Spinal cord (tissue), 10 donors: ENCODE measurements around the gene BABAM1. TPM values are rescaled to one million over a fixed set of nuclear protein-coding genes. Genes with fewer than 3 reads are reported as not detected.

ENCODE experiments used
- DNase-seq, 6 donors: peaks; one replicate each; pipeline versions ENCODE4 v3.0.0 to v3.0.0-alpha.2; 2013 to 2015; ENCODE audit warnings: low spot score in 6 of 6, low read depth in 4 of 6
- H3K27ac ChIP-seq: one replicate; pipeline ENCODE4 v1.5.1; 2013; ENCODE audit warnings: low read depth, low read length, control low read depth
- H3K27me3 ChIP-seq: one replicate; pipeline ENCODE4 v1.6.1; 2013; ENCODE audit warnings: low read length; ENCODE audit not compliant: control insufficient read depth, insufficient read depth
- H3K36me3 ChIP-seq: one replicate; pipeline ENCODE4 v1.6.1; 2013; ENCODE audit warnings: low read length; ENCODE audit not compliant: control insufficient read depth, insufficient read depth
- H3K4me1 ChIP-seq: one replicate; pipeline ENCODE4 v1.6.1; 2013; ENCODE audit warnings: low read length; ENCODE audit not compliant: control insufficient read depth, insufficient read depth
- H3K4me3 ChIP-seq: one replicate; pipeline ENCODE4 v1.5.1; 2013; ENCODE audit warnings: low read depth, low read length, control low read depth
- H3K9me3 ChIP-seq: one replicate; pipeline ENCODE4 v1.6.1; 2013; ENCODE audit warnings: low read length; ENCODE audit not compliant: control insufficient read depth, insufficient read depth
- WGBS: methylation state at CpG from one replicate; pipeline ENCODE4 v1.1.5; 2013; ENCODE audit warnings: missing lambda C conversion rate; ENCODE audit not compliant: insufficient coverage; 5-methylcytosine and 5-hydroxymethylcytosine counted together
- polyA plus RNA-seq, 2 donors: library from polyadenylated mRNA; unstranded; fragments of 120-200 nt; gene quantifications; one replicate each; pipeline ENCODE4 v1.2.1, GENCODE V29; 2013; ENCODE audit not compliant: insufficient read length in 2 of 2
- total RNA-seq, 2 donors: library from RNA; depleted of rRNA in 1 of 2; stranded (reverse); fragments of 120-200 nt in 1 of 2; fragments of >200 nt in 1 of 2; gene quantifications; one replicate each; pipeline versions ENCODE4 v1.2.3 to v1.2.4, GENCODE V29; 2013 to 2014
- donor health status: healthy.

Gene BABAM1
- total and polyA plus RNA-seq, 4 donors = 60.1 to 137 (median 116) TPM

- H3K9me3 ChIP-seq = no peaks in the 10 kb centered on the region
- DNase-seq = no peak
- H3K27ac ChIP-seq = no peak overlapping the region
- H3K4me1 ChIP-seq = peaks cover 34% of the 10 kb centered on the region
- H3K4me3 ChIP-seq = no peak overlapping the region
- 95% methylated on average over 9 of the region's 11 CpGs for WGBS
- H3K36me3 ChIP-seq = peaks cover 89% of the 10 kb centered on the region
- H3K27me3 ChIP-seq = no peaks in the 10 kb centered on the region
These were observed 53.2 kb downstream of the BABAM1 start for GRCh38 chr19:17320435-17320834.

GRCh38 chr19:17321655-17322489, 54.6 kb downstream of the BABAM1 start:
- peaks cover 46% of the 10 kb centered on the region for H3K4me1 ChIP-seq
- H3K36me3 ChIP-seq = peaks cover 84% of the 10 kb centered on the region
- 85% methylated on average over 19 of the region's 19 CpGs for WGBS
- H3K27ac ChIP-seq = peak overlapping the region; percentile 64
- no peaks in the 10 kb centered on the region for H3K9me3 ChIP-seq
- H3K27me3 ChIP-seq = no peaks in the 10 kb centered on the region
- no peak overlapping the region for H3K4me3 ChIP-seq
- no peak for DNase-seq

- Histone ChIP-seq H3K27me3 (no peaks in the 10 kb centered on the region), H3K9me3 (no peaks in the 10 kb centered on the region), H3K27ac (peak overlapping the region; percentile 64), H3K4me1 (peaks cover 56% of the 10 kb centered on the region), H3K4me3 (no peak overlapping the region), H3K36me3 (peaks cover 85% of the 10 kb centered on the region)
- WGBS = 48% methylated on average over 7 of the region's 10 CpGs
- DNase-seq = peak in 1 of 6 donors; percentile 68
These were observed 55.6 kb downstream of the BABAM1 start for GRCh38 chr19:17322854-17323253.

DNA sequence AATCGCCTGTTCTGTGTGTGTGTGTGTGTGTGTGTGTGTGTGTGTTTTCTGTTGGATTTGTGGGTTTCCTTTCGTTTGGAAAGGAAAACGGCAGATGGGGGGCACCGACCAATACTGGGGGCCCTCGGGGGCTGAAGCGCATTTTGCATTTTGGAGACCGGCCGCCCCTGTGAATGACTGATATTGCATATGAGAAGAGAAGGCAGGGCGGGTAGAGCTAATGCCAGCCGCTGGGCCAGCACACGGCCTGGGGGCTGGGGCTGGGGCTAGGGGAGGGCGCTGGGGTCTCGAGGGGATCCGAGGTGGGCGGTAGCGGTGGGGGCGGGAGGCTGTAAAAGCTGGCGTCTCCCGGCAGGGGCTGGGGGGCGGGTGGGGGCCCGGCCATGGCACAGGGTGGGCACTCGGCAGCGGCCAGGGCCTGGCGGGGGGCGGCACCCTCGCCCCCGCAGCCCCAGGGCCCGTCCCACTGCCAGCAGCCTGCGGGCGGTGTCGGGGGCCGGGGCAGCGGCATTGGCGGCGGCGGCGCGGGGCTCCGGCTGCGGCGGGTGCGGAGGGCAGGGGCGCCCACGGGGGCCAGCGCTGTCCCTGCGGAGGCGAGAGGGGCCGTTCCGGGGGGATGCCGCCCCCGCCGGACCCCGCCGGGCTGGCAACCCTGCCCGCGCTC, 56.2 kb downstream of the BABAM1 start:
- Histone ChIP-seq H3K27me3 (no peaks in the 10 kb centered on the region), H3K4me1 (peaks cover 61% of the 10 kb centered on the region), H3K9me3 (no peaks in the 10 kb centered on the region), H3K27ac (peak overlapping the region; percentile 29), H3K4me3 (no peak overlapping the region), H3K36me3 (peaks cover 87% of the 10 kb centered on the region)
- DNase-seq = no peak
- WGBS = 18% methylated on average over 45 of the region's 56 CpGs

DNA sequence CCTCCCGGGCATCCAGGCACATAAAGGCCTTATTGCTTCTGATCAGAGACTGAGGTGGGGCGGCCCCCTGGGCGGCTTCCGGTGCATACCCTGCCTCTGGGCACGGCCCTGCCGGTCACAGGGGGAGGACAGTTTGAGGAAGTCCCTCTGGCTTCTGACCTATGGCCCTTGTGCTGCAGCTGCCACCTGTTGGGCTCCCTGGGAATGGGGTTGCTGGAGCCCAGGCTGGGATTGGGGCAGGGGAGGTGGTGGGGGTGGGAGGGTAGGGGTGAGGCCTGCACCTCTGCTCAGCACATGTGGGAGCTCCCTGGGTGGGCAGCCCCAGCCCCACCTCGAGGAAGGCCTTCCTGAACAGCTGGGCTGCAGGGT, 56.7 kb downstream of the BABAM1 start:
- H3K27me3 ChIP-seq = no peaks in the 10 kb centered on the region
- no peak overlapping the region for H3K4me3 ChIP-seq
- DNase-seq = no peak
- 41% methylated on average over 6 of the region's 7 CpGs for WGBS
- peaks cover 64% of the 10 kb centered on the region for H3K4me1 ChIP-seq
- peaks cover 85% of the 10 kb centered on the region for H3K36me3 ChIP-seq
- H3K27ac ChIP-seq = no peak overlapping the region
- no peaks in the 10 kb centered on the region for H3K9me3 ChIP-seq

- Histone ChIP-seq H3K4me1 (peaks cover 68% of the 10 kb centered on the region), H3K27me3 (no peaks in the 10 kb centered on the region), H3K9me3 (no peaks in the 10 kb centered on the region), H3K36me3 (peaks cover 85% of the 10 kb centered on the region), H3K4me3 (no peak overlapping the region), H3K27ac (peak overlapping the region; percentile 67)
- WGBS = 83% methylated on average over 24 of the region's 28 CpGs
- DNase-seq = no peak
These were observed 57.3 kb downstream of the BABAM1 start for GRCh38 chr19:17324357-17325114.

DNA sequence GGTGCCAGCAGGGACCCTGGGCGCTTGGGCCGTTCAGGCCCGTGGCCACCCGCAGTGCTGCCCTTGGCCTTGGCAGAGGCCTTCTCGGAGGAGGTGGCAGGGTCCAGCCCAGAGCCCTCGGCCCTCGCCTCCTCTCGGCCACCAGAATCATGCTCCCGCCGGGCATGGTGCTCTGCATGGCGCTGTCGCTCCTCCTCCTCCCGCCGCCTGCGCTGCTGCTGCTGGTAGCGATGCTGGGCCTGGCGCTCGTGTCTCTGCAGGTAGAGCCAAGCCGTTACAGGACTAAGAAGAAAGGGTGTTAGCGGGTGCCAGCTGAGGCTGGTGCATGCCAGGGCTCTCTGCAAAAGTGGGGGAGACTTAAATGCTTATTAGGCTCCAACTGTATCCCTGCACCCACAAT, 57.9 kb downstream of the BABAM1 start:
- no peak for DNase-seq
- peaks cover 74% of the 10 kb centered on the region for H3K4me1 ChIP-seq
- no peaks in the 10 kb centered on the region for H3K27me3 ChIP-seq
- peaks cover 85% of the 10 kb centered on the region for H3K36me3 ChIP-seq
- 89% methylated on average over 16 of the region's 20 CpGs for WGBS
- H3K4me3 ChIP-seq = no peak overlapping the region
- H3K9me3 ChIP-seq = no peaks in the 10 kb centered on the region
- H3K27ac ChIP-seq = peak overlapping the region; percentile 67

- H3K36me3 ChIP-seq = peaks cover 85% of the 10 kb centered on the region
- peaks cover 74% of the 10 kb centered on the region for H3K4me1 ChIP-seq
- peak overlapping the region; percentile 67 for H3K27ac ChIP-seq
- H3K27me3 ChIP-seq = no peaks in the 10 kb centered on the region
- H3K9me3 ChIP-seq = no peaks in the 10 kb centered on the region
- DNase-seq = peak in 2 of 6 donors; percentile 69 to 90
- H3K4me3 ChIP-seq = no peak overlapping the region
- 87% methylated on average over 4 of the region's 17 CpGs for WGBS
These were observed 58.8 kb downstream of the BABAM1 start for GRCh38 chr19:17325881-17326594.

DNA sequence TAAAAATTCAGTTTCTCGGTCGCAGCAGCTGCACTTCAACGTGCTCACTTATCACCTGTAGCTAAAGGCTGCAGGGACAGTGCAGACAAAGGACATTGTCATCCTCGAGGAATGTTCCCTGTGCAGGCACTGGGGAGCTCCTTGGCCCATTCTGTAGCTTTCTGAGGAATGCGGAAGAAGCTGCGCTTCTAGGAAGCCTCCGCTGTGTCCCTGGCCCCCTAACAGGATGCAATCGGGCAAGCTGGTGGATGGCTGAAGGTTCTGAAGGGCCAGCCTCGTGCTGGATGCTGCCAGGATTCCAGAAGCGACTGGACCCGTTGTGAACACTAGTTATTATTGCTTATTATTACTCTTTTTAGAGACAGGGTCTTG, 59.3 kb downstream of the BABAM1 start:
- WGBS = 83% methylated on average over 7 of the region's 11 CpGs
- no peak for DNase-seq
- H3K4me3 ChIP-seq = no peak overlapping the region
- H3K4me1 ChIP-seq = peaks cover 74% of the 10 kb centered on the region
- H3K27ac ChIP-seq = peak overlapping the region; percentile 67
- H3K27me3 ChIP-seq = no peaks in the 10 kb centered on the region
- H3K9me3 ChIP-seq = no peaks in the 10 kb centered on the region
- peaks cover 85% of the 10 kb centered on the region for H3K36me3 ChIP-seq
